ENCODE data around the gene SWT1. TPM values are rescaled to one million over a fixed set of nuclear protein-coding genes. Genes with fewer than 3 reads are reported as not detected.

Gene SWT1
- total and polyA plus RNA-seq, 2 of the 4 experiments (the other 2 are of a cell fraction), result 0.82 to 2.7 TPM

DNA sequence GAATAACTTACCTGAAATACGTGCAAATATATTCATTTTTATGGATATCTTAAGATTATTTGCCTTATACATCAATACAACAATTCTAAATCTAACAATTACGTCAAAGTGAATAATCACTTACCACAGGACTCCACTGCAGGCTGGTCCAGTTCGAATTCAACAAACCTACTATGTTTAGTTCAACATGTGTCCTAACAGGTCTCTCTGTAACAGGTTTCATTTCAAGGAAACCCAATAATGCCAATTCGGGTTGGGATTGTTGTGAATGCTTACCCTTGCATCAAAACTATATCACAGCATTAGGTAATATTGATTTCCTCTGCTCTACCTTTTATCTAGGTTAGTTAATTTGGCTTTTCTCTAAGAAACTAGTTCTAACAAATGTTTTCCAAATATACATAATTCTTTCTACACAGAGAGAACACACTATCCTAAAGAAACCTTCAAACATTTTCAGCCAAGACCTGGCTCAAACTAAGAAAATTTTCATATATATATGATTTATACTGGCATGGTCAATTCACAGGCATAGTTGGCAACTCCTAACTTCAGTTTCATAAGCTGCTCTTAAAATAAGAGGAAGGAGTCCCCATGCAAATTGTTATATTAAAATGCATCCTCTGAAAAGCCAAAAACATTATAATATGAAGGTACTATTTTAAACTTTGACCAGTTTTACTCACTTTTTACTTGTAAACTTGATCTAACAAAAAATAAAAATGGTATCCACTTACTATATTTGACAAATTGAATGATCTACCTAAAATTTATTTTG, 155.6 kb downstream of the SWT1 start (continued):
- no peak for TF ChIP-seq MAZ (IDR thresholded peaks at IDR 0.05; ENCODE audit: borderline replicate concordance, low read depth, low read length)

DNA sequence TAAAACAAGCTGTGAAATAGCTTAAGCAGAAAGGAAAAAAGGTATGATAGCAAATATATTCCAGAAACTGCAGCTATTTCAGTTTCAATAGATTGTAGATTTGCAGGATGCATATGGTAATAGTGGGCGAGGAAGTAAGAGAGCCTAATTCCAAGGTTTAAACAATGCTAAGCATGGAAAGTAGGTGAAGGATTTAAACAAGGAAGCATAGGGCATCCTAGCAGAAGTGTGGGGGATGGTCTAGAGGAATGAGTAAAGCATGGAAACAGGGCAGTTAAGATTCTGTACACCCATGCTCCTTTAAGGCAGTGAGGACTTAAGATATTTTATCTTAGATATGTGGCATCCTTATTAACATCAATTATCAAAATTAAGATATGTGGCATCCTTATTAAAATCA, 157.4 kb downstream of the SWT1 start:
- Histone ChIP-seq H3K9ac (ENCODE audit: low read depth, low read length) (peak overlapping the region; percentile 48; the same call in 1 of the 2 replicates), H2BK120ac (ENCODE audit: low read depth, low read length) (no peak overlapping the region; the same call in 1 of the 2 replicates), H3K4ac (ENCODE audit: low read depth, low read length) (0 out of 2 replicates have a peak overlapping the region, but pooled peaks have one; percentile 35), H3K23ac (ENCODE audit: low read depth, low read length) (peak overlapping the region; percentile 37; the same call in 1 of the 2 replicates), H4K8ac (ENCODE audit: low read depth in 2 of 2, low read length in 2 of 2) (no peak overlapping the region), H4K20me1 (ENCODE audit: insufficient read depth, low read length) (peaks cover 32% of the 10 kb centered on the region), H3K14ac (replicated peaks; ENCODE audit: low read depth, low read length) (peak overlapping the region; percentile 50), H2AFZ (replicated peaks; ENCODE audit: low read length, poor library complexity) (no peak overlapping the region), H3K56ac (ENCODE audit: extremely low read depth, insufficient read depth, low read length) (peak overlapping the region; percentile 22; the same call in 1 of the 2 replicates), H4K5ac (ENCODE audit: low read depth, low read length) (no peak overlapping the region; the same call in 1 of the 2 replicates), H2AK9ac (replicated peaks; ENCODE audit: low read depth, low read length, poor library complexity) (no peak overlapping the region), H3K27me3 (ENCODE audit: control insufficient read depth, insufficient read depth, low read length) (no peaks in the 10 kb centered on the region), H4K91ac (ENCODE audit: insufficient read depth, low read depth, low read length) (no peak overlapping the region), H3K79me1 (ENCODE audit: low read depth in 1 of 2, low read length in 2 of 2) (peaks cover 11 to 38% of the 10 kb centered on the region in 2 experiments), H3K18ac (ENCODE audit: low read depth, low read length) (peak overlapping the region; percentile 50; the same call in 1 of the 2 replicates), H2BK20ac (ENCODE audit: low read depth, low read length) (no peak overlapping the region), H3K4me1 (ENCODE audit: control insufficient read depth, insufficient read depth, low read length) (peaks cover 7% of the 10 kb centered on the region), H2AK5ac (ENCODE audit: low read depth, low read length) (no peak overlapping the region), H3K9me1 (ENCODE audit: insufficient read depth, low read length) (no peaks in the 10 kb centered on the region), H3K4me2 (ENCODE audit: low read depth, low read length) (peak overlapping the region; percentile 93), H2BK15ac (ENCODE audit: low read depth, low read length) (no peak overlapping the region), H3K27ac (ENCODE audit: insufficient read depth, low read length) (no peak overlapping the region), H3K36me3 (ENCODE audit: control insufficient read depth, insufficient read depth, low read length) (peaks cover 5% of the 10 kb centered on the region), H3K4me3 (ENCODE audit: insufficient read depth, low read depth, low read length) (peak overlapping the region; percentile 38; the same call in 1 of the 2 replicates), H2BK5ac (ENCODE audit: low read depth, low read length, poor library complexity, severe bottlenecking) (peak overlapping the region; percentile 70), H3K9me3 (ENCODE audit: control insufficient read depth, insufficient read depth, low read length) (no peaks in the 10 kb centered on the region)
- ChIA-PET POLR2A (ENCODE audit: unreplicated experiment) (no interaction called here), CTCF (interaction anchor here (0.9 to 1.0 kb wide), 2 partner anchors 88 to 355 kb away, joined by 4 read pairs; no protein-coding TSS in a partner anchor)
- WGBS, 2 experiments (ENCODE audit: extremely low coverage in 2 of 2, insufficient read length in 1 of 2), result 13% methylated on average over 1 of the region's 1 CpG; no CpG with 5 or more reads in 1 of the 2 experiments
- intact Hi-C loops (cut with micrococcal nuclease), result loop anchor here (1.0 to 5.0 kb wide), 2 partner anchors 77 to 356 kb away; no protein-coding TSS in a partner anchor
- in situ Hi-C loops (cut with MboI; ENCODE audit: low sequenced_read_pairs), result no loop called here
- BruUV-seq (replicated peaks), result no TSS peak
- dilution Hi-C loops (cut with HindIII; ENCODE audit: low sequenced_read_pairs, unreplicated experiment), result no loop called here
- TF ChIP-seq RCOR1 (IDR thresholded peaks at IDR 0.05; ENCODE audit: insufficient replicate concordance, low read length) (no peak), CEBPB (IDR thresholded peaks at IDR 0.05; ENCODE audit: low read depth, low read length) (no peak), RFX5 (IDR thresholded peaks at IDR 0.05; ENCODE audit: low read depth, low read length) (no peak), MXI1 (IDR thresholded peaks at IDR 0.05; ENCODE audit: borderline replicate concordance, low read depth, low read length) (no peak), BHLHE40 (IDR thresholded peaks at IDR 0.05; ENCODE audit: low read depth, low read length) (no peak)
- ATAC-seq (ENCODE audit: low read depth) (no peak), DNase-seq (no peak)

Data from IMR-90 (cell line).